HepG2 (cell line): ENCODE data around the gene MRGPRF. TPM values are rescaled to one million over a fixed set of nuclear protein-coding genes. Genes with fewer than 3 reads are reported as not detected.

Source experiments
- ATAC-seq: fragments of 200-7000 bp; cut with Tn5 transposase; 3 replicates; pipeline ENCODE4 v1.9.1; 2020; ENCODE audit warnings: mild to moderate bottlenecking, moderate library complexity
- BruUV-seq: library from RNA; stranded (reverse); fragments of 400-500 nt; replicated peaks from 2 replicates; lab custom pipeline; 2021; lab: Mats Ljungman, UMichigan
- CTCF ChIA-PET: fragments of 300-600 bp; formaldehyde crosslinking; extraction: SDS; loops from one replicate; lab custom pipeline; 2021; ENCODE audit warnings: low total read pairs, inconsistent platforms, low intra/inter-chr PET ratio; lab: Yijun Ruan, JAX
- POLR2A ChIA-PET: fragments of 350-600 bp; sonication (Branson Sonifier 250); formaldehyde crosslinking; loops from one replicate; lab custom pipeline; 2020; ENCODE audit warnings: antibody characterized with exemption, inconsistent platforms; lab: Yijun Ruan, JAX
- DNase-seq: peaks from one replicate; pipeline ENCODE4 v3.0.0-alpha.2; 2015; ENCODE audit warnings: low spot score
- FAIRE-seq: peaks from 3 replicates; lab custom pipeline; 2011; peaks lifted over from hg19 to GRCh38; lab: Jason Lieb, UNC
- H2AFZ ChIP-seq: one replicate; pipeline ENCODE4 v1.6.1; 2011; ENCODE audit warnings: low read length, inconsistent platforms
- H3K27ac ChIP-seq: fragments of 300-600 bp; 3 replicates; pipeline ENCODE4 v1.8.0; 2011; ENCODE audit warnings: mixed run types, mild to moderate bottlenecking, mixed read lengths, low read length, inconsistent platforms; ENCODE audit not compliant: insufficient read depth; ENCODE audit errors: extremely low read length
- H3K27me3 ChIP-seq, 2 experiments: fragments of 200-600 bp in 1 of 2; 2 replicates in 1 of 2; 3 replicates in 1 of 2; pipeline versions ENCODE4 v1.6.0 to v1.8.0; 2011; ENCODE audit warnings: low read length in 2 of 2, mild to moderate bottlenecking in 2 of 2, moderate library complexity in 2 of 2, inconsistent platforms in 1 of 2; ENCODE audit not compliant: insufficient read depth in 2 of 2, control insufficient read depth in 1 of 2
- H3K36me3 ChIP-seq, 2 experiments: fragments of 200-600 bp in 1 of 2; replicated peaks in 1 of 2; 2 replicates in 1 of 2; 3 replicates in 1 of 2; pipeline versions ENCODE4 v1.5.1 to v1.8.0; 2011; ENCODE audit warnings: low read length in 2 of 2, inconsistent platforms in 1 of 2; ENCODE audit not compliant: insufficient read depth in 2 of 2, control insufficient read depth in 1 of 2
- H3K4me1 ChIP-seq: 2 replicates; pipeline ENCODE4 v1.5.1; 2012; ENCODE audit warnings: low read length, inconsistent platforms; ENCODE audit not compliant: insufficient read depth
- H3K4me2 ChIP-seq: 2 replicates; pipeline ENCODE4 v1.6.0; 2011; ENCODE audit warnings: low read depth, low read length, inconsistent platforms
- H3K4me3 ChIP-seq, 3 experiments: fragments of 200-600 bp in 1 of 3; sonication (generic), shearing (Covaris generic) in 1 of 3; replicated peaks in 1 of 3; 2 replicates each; pipeline ENCODE4 v1.5.1; 2011 to 2016; ENCODE audit warnings: low read length in 3 of 3, inconsistent platforms in 2 of 3, low read depth in 2 of 3, mild to moderate bottlenecking in 2 of 3, control low read depth in 1 of 3, mixed read lengths in 1 of 3; ENCODE audit not compliant: insufficient read depth in 1 of 3
- H3K79me2 ChIP-seq: one replicate; pipeline ENCODE4 v1.6.1; 2011; ENCODE audit warnings: low read length, inconsistent platforms; ENCODE audit not compliant: insufficient read depth
- H3K9ac ChIP-seq: 2 replicates; pipeline ENCODE4 v1.6.0; 2011; ENCODE audit warnings: mild to moderate bottlenecking, low read depth, low read length, inconsistent platforms; ENCODE audit not compliant: insufficient read depth
- H3K9me3 ChIP-seq: 2 replicates; pipeline ENCODE4 v1.5.1; 2012; ENCODE audit warnings: mild to moderate bottlenecking, low read length
- H4K20me1 ChIP-seq: 2 replicates; pipeline ENCODE4 v1.6.0; 2011; ENCODE audit warnings: inconsistent platforms, mild to moderate bottlenecking, low read length, moderate library complexity; ENCODE audit not compliant: insufficient read depth
- HES4 ChIP-seq: sonication (generic); formaldehyde crosslinking; IDR thresholded peaks from 2 replicates; pipeline ENCODE4 v1.9.0; 2021; ENCODE audit warnings: mild to moderate bottlenecking, missing genetic modification reagents, borderline replicate concordance
- HOXA5 ChIP-seq: sonication (generic); formaldehyde crosslinking; IDR thresholded peaks from 2 replicates; pipeline ENCODE4 v1.4.0; 2020; ENCODE audit warnings: missing genetic modification reagents
- NR2C2 ChIP-seq: sonication (generic); formaldehyde crosslinking; IDR thresholded peaks from 2 replicates; pipeline ENCODE4 v1.4.0; 2020; ENCODE audit warnings: missing genetic modification reagents, mild to moderate bottlenecking, moderate library complexity, borderline replicate concordance
- PHF8 ChIP-seq: sonication (generic); formaldehyde crosslinking; IDR thresholded peaks from 2 replicates; pipeline ENCODE4 v1.5.0; 2020; ENCODE audit warnings: missing genetic modification reagents
- POGZ ChIP-seq: sonication (generic); formaldehyde crosslinking; IDR thresholded peaks from 2 replicates; pipeline ENCODE4 v1.4.0; 2020; ENCODE audit warnings: mild to moderate bottlenecking, missing genetic modification reagents
- U2AF2 ChIP-seq: fragments of 200-400 bp; formaldehyde crosslinking; IDR thresholded peaks from 2 replicates; pipeline ENCODE4 v1.6.1; 2017; ENCODE audit warnings: low read depth, mild to moderate bottlenecking, low read length
- ZNF225 ChIP-seq: sonication (generic); formaldehyde crosslinking; IDR thresholded peaks from 2 replicates; pipeline ENCODE4 v1.4.0; 2020; ENCODE audit warnings: mild to moderate bottlenecking, missing genetic modification reagents
- ZNF414 ChIP-seq: sonication (generic); formaldehyde crosslinking; IDR thresholded peaks from 2 replicates; pipeline ENCODE4 v1.5.0; 2020; ENCODE audit warnings: missing genetic modification reagents
- ZNF546 ChIP-seq: sonication (generic); formaldehyde crosslinking; conservative IDR thresholded peaks from 2 replicates; pipeline ENCODE4 v1.8.1; 2023; ENCODE audit warnings: mild to moderate bottlenecking, missing genetic modification reagents
- ZNF652 ChIP-seq: IDR thresholded peaks from 2 replicates; pipeline ENCODE4 v1.6.1; 2016; ENCODE audit warnings: low read depth, borderline replicate concordance
- ZNF788 ChIP-seq: sonication (generic); formaldehyde crosslinking; IDR thresholded peaks from 2 replicates; pipeline ENCODE4 v1.5.0; 2020; ENCODE audit warnings: mild to moderate bottlenecking, missing genetic modification reagents, borderline replicate concordance
- WGBS: methylation state at CpG from one replicate; pipeline ENCODE4 v1.1.6; 2017; ENCODE audit warnings: low lambda C conversion rate; 5-methylcytosine and 5-hydroxymethylcytosine counted together
- in situ Hi-C: cut with HindIII; loops from 2 replicates; pipeline ENCODE4 v1.10.0; 2017; ENCODE audit warnings: low pct_unique_long_range_greater_than_20kb; ENCODE audit not compliant: extremely low pct_ligation_motif_present
- intact Hi-C: fragments of 100-400 bp; cut with micrococcal nuclease; formaldehyde crosslinking; loops from one replicate; pipeline ENCODE4 v1.10.0; 2022; ENCODE audit not compliant: unreplicated experiment
- polyA plus RNA-seq, 8 experiments: library from polyadenylated mRNA; depleted of rRNA in 3 of 8; stranded (reverse) in 7 of 8; unstranded in 1 of 8; fragments of >200 nt; fragmentation: Illumina TruSeq in 4 of 8; extraction: Trizol in 4 of 8; gene quantifications; 2 replicates each; pipeline versions ENCODE4 v1.2.1 to v1.2.3, GENCODE V29; 2011 to 2016; ENCODE audit warnings: low read depth in 4 of 8, missing spikeins in 1 of 8, mixed read lengths in 1 of 8; ENCODE audit not compliant: insufficient read depth in 1 of 8
- total RNA-seq, 5 experiments: library from RNA; depleted of rRNA; stranded (reverse); fragments of >200 nt; fragmentation: Illumina TruSeq; extraction: Trizol; gene quantifications; 2 replicates each; pipeline ENCODE4 v1.2.3, GENCODE V29; 2016; ENCODE audit warnings: low read depth in 1 of 5
- TF ChIP-seq, protein P1 (sequence below): IDR thresholded peaks from 2 replicates; pipeline ENCODE4 v1.6.1; 2016; ENCODE audit warnings: low read depth, missing genetic modification reagents, missing compliant biosample characterization
- TF ChIP-seq, protein P2 (sequence below): sonication (generic); formaldehyde crosslinking; conservative IDR thresholded peaks from 2 replicates; pipeline ENCODE4 v1.4.0; 2020; ENCODE audit warnings: mild to moderate bottlenecking, missing genetic modification reagents, moderate library complexity

MRGPRF gene
- total and polyA plus RNA-seq, 2 of the 13 experiments (the other 11 are each of a cell fraction or from before 2014, with no cell fraction given): not detected

- TF ChIP-seq, protein P1, sequence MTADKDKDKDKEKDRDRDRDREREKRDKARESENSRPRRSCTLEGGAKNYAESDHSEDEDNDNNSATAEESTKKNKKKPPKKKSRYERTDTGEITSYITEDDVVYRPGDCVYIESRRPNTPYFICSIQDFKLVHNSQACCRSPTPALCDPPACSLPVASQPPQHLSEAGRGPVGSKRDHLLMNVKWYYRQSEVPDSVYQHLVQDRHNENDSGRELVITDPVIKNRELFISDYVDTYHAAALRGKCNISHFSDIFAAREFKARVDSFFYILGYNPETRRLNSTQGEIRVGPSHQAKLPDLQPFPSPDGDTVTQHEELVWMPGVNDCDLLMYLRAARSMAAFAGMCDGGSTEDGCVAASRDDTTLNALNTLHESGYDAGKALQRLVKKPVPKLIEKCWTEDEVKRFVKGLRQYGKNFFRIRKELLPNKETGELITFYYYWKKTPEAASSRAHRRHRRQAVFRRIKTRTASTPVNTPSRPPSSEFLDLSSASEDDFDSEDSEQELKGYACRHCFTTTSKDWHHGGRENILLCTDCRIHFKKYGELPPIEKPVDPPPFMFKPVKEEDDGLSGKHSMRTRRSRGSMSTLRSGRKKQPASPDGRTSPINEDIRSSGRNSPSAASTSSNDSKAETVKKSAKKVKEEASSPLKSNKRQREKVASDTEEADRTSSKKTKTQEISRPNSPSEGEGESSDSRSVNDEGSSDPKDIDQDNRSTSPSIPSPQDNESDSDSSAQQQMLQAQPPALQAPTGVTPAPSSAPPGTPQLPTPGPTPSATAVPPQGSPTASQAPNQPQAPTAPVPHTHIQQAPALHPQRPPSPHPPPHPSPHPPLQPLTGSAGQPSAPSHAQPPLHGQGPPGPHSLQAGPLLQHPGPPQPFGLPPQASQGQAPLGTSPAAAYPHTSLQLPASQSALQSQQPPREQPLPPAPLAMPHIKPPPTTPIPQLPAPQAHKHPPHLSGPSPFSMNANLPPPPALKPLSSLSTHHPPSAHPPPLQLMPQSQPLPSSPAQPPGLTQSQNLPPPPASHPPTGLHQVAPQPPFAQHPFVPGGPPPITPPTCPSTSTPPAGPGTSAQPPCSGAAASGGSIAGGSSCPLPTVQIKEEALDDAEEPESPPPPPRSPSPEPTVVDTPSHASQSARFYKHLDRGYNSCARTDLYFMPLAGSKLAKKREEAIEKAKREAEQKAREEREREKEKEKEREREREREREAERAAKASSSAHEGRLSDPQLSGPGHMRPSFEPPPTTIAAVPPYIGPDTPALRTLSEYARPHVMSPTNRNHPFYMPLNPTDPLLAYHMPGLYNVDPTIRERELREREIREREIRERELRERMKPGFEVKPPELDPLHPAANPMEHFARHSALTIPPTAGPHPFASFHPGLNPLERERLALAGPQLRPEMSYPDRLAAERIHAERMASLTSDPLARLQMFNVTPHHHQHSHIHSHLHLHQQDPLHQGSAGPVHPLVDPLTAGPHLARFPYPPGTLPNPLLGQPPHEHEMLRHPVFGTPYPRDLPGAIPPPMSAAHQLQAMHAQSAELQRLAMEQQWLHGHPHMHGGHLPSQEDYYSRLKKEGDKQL: no peak
- TF ChIP-seq U2AF2 (no peak), NR2C2 (CRISPR knock-in tag) (no peak), ZNF225 (CRISPR knock-in tag) (no peak), HOXA5 (no peak), ZNF546 (CRISPR knock-in tag) (no peak)
- TF ChIP-seq, all 625 proteins: peak for 0
These were observed 40.7 kb upstream of the MRGPRF start (continued) for GRCh38 chr11:69053546-69054396.

DNA sequence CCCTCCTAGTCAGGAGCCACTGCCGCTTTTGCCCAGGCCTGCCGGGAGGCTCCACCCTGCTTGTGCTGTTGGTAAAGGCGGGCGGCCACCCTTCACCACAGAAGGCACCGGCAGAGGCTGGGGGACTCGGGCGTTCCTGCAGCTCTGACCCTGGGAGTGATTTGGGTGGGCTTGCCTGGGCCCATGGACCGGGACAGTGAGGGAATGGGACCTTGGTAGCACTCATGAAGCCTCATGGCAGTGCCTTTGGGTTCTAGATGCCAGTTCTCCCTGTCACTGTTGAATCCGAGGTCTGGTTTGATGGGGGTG, 40.1 kb upstream of the MRGPRF start:
- POLR2A ChIA-PET: no interaction called here
- intact Hi-C loops (no loop called here), in situ Hi-C loops (no loop called here)
- H3K9me3 ChIP-seq: no peaks in the 10 kb centered on the region
- H3K79me2 ChIP-seq: peaks cover 9% of the 10 kb centered on the region
- H3K4me2 ChIP-seq: no peak overlapping the region
- no peak overlapping the region for H3K4me3 ChIP-seq
- H3K36me3 ChIP-seq: peaks cover 4 to 8% of the 10 kb centered on the region in 2 experiments; a peak in 3 of 5 replicates
- H3K27me3 ChIP-seq: no peaks in the 10 kb centered on the region
- 100% methylated on average over 6 of the region's 9 CpGs for WGBS
- peaks cover 40% of the 10 kb centered on the region for H3K4me1 ChIP-seq
- ATAC-seq: no peak
- no peak overlapping the region for H3K9ac ChIP-seq
- H2AFZ ChIP-seq: no peak overlapping the region
- FAIRE-seq: no peak
- no TSS peak for BruUV-seq
- DNase-seq: no peak
- 0 out of 2 replicates have a peak, but pooled peaks cover 3% of the 10 kb centered on the region for H4K20me1 ChIP-seq
- no peak overlapping the region for H3K27ac ChIP-seq
- CTCF ChIA-PET: no interaction called here
- TF ChIP-seq ZNF652 (CRISPR knock-in tag) (no peak), PHF8 (CRISPR knock-in tag) (no peak), ZNF414 (CRISPR knock-in tag) (no peak), ZNF788 (CRISPR knock-in tag) (no peak), HES4 (CRISPR knock-in tag) (no peak), POGZ (CRISPR knock-in tag) (no peak)
- TF ChIP-seq, protein P2, sequence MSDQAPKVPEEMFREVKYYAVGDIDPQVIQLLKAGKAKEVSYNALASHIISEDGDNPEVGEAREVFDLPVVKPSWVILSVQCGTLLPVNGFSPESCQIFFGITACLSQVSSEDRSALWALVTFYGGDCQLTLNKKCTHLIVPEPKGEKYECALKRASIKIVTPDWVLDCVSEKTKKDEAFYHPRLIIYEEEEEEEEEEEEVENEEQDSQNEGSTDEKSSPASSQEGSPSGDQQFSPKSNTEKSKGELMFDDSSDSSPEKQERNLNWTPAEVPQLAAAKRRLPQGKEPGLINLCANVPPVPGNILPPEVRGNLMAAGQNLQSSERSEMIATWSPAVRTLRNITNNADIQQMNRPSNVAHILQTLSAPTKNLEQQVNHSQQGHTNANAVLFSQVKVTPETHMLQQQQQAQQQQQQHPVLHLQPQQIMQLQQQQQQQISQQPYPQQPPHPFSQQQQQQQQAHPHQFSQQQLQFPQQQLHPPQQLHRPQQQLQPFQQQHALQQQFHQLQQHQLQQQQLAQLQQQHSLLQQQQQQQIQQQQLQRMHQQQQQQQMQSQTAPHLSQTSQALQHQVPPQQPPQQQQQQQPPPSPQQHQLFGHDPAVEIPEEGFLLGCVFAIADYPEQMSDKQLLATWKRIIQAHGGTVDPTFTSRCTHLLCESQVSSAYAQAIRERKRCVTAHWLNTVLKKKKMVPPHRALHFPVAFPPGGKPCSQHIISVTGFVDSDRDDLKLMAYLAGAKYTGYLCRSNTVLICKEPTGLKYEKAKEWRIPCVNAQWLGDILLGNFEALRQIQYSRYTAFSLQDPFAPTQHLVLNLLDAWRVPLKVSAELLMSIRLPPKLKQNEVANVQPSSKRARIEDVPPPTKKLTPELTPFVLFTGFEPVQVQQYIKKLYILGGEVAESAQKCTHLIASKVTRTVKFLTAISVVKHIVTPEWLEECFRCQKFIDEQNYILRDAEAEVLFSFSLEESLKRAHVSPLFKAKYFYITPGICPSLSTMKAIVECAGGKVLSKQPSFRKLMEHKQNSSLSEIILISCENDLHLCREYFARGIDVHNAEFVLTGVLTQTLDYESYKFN (CRISPR knock-in tag): no peak
